Hematopoietic multipotent progenitor cell treated with erythropoietin and hydrocortisone succinate and interleukin-3 and kit ligand, for 15 days (in vitro differentiated cells): Measurements from ENCODE around the gene NELFCD.
"Not testable (repeated sequence)": the region's sequence is repeated elsewhere in the genome, so short reads cannot be mapped to it uniquely, and the experiment has no call there.

Source experiments
- DNase-seq: peaks from one replicate; pipeline ENCODE4 v3.0.0-alpha.2; 2015; ENCODE audit warnings: low spot score

NELFCD gene

DNA sequence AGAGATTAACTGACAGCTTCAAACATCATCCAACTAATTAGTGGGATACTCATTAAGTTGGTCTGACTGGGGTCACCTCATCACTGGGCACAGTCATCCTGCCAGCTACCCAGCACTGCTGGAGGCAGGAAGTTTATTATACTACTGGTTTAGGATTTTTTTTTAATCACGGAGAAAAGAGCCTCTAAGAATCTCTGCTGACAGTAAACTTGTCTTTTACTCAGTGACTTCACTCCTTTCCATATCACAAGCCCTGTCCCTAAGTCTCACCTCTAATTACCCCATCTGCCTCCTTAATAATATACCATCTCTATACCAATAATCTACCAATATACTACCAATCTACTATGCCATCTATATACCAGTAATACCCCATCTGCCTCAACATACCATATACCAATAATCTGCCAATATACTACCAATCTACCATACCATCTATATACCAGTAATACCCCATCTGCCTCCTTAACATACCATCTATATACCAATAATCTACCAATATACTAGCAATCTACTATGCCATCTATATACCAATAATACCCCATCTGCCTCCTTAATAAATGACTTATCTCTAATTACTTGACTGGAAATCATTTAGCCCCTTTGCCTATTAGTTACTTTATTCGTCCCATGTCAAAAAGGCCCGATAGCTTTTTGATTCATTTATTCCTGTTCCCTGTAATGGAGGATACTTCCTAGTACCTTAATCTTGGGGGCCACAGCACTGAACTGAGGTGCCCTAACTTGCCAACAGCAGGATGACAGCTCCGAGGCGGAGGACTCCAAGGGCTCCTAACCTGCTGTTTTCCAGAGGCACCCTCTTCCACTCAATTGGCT lies 46.1 kb downstream of the NELFCD start:
- no peak for DNase-seq

DNA sequence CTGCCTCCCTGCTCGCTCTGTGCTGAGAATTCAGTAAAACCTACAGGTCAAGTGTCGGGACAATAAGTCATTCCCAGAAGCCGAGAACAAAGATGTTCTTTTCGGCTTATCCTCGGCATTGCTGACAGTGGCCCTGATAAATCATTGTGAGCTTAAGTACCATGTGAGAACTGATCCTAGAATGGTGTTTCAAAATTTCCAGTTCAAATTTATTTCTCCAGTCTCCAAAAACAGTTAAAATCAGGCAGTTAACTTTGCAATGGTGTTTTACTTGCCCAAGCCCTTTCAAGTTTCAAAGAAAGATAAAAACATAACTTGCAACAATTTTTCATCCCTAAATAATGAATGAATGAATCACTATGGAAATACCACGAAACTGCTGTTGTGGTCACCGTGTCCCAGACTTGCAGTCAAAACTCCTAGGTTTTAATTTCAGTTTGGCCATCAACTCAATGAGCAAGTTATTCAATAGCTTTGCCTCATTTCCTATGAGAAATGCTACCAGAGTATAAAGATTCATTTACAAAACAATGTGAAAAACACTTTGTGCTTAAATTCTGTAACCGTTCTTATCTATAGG lies 46.8 kb downstream of the NELFCD start:
- no peak for DNase-seq

DNA sequence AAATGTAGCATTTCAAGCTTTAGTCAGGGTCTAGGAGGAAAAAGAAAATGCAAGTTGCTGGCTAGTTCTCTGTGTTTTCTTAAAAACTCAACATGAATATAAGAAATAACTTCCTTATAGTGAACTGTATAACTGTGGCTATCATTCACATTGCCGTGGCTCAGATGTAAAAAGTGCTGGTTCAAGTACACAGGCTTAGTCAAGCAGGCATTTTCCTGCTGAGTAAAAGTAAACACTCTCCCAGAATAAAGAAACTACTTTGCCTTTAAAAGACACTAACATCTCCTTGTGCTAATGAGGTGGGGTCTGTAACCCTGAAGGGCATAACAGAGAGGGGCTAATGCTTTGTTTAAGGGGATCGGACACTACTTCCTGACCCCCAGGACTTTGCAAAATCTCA lies 47.8 kb downstream of the NELFCD start:
- no peak for DNase-seq

GRCh38 chr20:59030911-59031563 lies 50.0 kb downstream of the NELFCD start:
- no peak for DNase-seq

GRCh38 chr20:59031564-59032022 lies 50.5 kb downstream of the NELFCD start:
- no peak for DNase-seq

DNA sequence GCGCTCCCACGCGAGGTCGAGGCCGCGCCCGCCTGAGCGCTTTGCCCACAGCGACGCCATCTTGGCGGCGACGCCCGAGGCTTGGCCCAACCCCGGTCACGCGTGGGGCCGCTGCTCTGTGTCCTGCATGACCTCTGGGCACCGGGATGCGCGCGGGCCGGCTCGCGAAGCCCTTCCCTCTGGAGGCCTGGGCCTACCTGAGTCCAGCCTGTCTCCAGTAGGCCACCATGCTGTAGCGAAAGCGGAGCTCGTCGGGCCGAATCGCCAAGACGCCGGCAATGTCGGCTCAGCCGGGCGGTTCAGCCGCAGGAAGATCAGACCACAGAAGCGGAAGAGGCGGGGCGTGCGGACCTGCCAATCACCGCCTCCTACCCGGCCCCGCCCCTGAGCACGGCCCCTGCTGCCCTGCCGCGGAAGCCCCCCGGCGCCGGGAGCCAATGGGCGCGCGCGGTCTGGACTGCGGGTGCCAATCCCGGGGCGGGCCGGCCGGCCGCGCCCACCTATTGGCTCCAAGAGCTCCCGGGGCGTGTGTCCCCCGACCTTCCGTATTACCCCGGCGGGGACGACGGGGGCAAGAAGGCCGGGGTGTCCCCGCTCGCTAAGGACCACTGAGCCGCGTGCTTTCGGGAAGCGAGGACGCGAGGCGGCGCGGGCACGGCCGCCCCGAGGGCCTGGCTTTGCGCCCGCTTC lies 51.1 kb downstream of the NELFCD start, which contains the start of gene ATP5F1E:
Gene ATP5F1E, minus strand, starts transcription at position 313 of the 690 bp plus-strand sequence. Its CDS starts 84 bp downstream, at position 229.
- DNase-seq, result peak; percentile 91

DNA sequence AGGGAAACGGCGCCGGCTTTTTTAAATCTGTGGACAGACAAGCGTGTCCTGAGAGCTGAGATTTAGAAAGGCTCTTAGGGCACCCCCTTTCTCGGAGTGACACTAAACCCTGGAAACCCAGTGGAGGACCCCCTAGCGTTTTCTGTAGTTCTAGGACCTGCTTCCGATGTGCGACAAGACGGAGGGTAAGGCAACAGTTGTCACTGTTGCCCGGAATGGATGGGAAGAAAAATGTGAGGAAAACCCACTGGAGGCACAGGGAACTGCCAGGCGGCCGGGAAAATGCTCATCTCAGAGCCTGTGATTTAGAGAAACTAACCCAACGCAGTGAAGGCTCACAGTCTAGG lies 51.6 kb downstream of the NELFCD start:
- no peak for DNase-seq

GRCh38 chr20:59033093-59033492 lies 52.0 kb downstream of the NELFCD start:
- DNase-seq, result no peak

GRCh38 chr20:59033616-59034165 lies 52.6 kb downstream of the NELFCD start:
- no peak for DNase-seq

GRCh38 chr20:59035381-59035780 lies 54.3 kb downstream of the NELFCD start:
- no peak for DNase-seq

DNA sequence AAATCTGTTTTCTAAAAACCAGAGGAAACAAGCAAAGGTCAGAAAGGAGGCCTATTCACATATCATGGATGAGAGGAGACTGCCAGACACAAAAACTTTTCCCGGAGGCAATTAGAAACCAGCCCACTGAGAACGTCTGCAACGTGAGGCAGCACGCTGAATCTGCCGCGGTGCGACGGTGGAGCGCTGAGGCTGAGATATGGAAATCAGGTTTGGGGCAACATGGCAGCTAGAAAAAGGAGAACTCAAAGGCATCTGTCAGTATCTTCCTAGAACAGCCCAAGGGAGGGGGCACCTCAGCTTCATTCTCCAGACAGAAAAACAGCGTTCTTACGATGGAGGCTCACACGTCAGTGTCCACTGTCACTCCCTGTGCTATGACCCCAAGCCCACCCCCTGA lies 56.3 kb downstream of the NELFCD start:
- DNase-seq, result no peak

DNA sequence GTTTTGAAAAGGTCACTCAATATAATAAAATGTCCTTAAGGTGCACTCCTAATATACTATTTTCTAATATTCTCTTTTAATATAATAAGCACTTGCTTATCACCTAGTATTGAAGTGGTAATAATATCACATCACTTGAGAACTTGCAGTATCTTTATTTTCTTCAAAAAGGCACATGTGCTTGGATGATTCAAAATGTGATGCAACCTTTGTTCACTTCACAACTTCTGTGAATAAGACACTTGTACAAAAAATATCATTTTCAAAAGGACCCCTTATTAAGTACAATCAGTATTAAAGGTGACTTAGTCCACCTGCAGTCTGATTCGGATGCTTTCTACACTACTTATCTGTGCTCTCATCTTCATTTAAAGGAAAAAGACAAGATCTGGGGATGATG lies 58.2 kb downstream of the NELFCD start:
- no peak for DNase-seq

DNA sequence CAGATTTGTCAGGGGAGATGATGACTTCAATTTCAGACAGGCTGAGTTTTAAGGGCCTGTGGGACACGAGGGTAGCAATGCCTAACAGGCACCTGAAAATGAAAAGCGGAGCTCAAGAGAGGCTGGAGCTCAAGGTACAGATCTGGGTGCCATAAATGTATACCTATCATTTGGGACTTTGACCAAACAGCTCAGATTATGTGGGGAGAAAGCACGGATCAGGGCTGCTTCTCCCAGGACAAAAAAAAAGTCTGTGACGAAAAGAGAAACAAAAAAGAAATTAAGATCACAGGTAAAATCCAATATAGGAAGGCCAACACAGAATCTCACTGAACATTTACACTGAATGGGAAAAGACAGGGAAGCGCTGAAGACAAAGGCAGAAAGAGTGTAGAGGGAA lies 59.6 kb downstream of the NELFCD start:
- DNase-seq, result no peak

- DNase-seq, result not testable (repeated sequence)
Observed at GRCh38 chr20:59041487-59041886, 60.4 kb downstream of the NELFCD start.

- DNase-seq, result peak; percentile 33
Observed at GRCh38 chr20:59042151-59042795, 61.2 kb downstream of the NELFCD start, which contains the start of gene PRELID3B. Gene PRELID3B, minus strand, starts transcription at chr20:59042786. Its CDS starts 56 bp downstream, at chr20:59042730.

- DNase-seq, result peak; percentile 96
Observed at GRCh38 chr20:59042796-59043631, 62.0 kb downstream of the NELFCD start.

GRCh38 chr20:59043698-59044097 lies 62.6 kb downstream of the NELFCD start:
- DNase-seq, result no peak

GRCh38 chr20:59044295-59044694 lies 63.2 kb downstream of the NELFCD start:
- DNase-seq, result no peak
